Adrenal gland (tissue), 5 donors: ENCODE measurements around the gene EFNA3.

ENCODE experiments used
- CTCF ChIP-seq, 6 experiments: fragments of 450-650 bp in 4 of 6; fragments of 200-600 bp in 2 of 6; sonication (generic) in 1 of 6; IDR thresholded peaks; 1 replicate in 5 of 6; 2 replicates in 1 of 6; pipeline versions ENCODE4 v1.5.1 to v1.8.0; 2016 to 2021; ENCODE audit warnings: antibody characterized with exemption in 6 of 6, mild to moderate bottlenecking in 2 of 6, moderate library complexity in 1 of 6
- POLR2A ChIP-seq, 2 donors: fragments of 450-650 bp; IDR thresholded peaks; one replicate each; pipeline ENCODE4 v1.6.1; 2017; ENCODE audit warnings: antibody characterized with exemption in 2 of 2, mild to moderate bottlenecking in 2 of 2, moderate library complexity in 1 of 2
- donor health status: DM: no; HTN: no; CAD: no.

- no peak for TF ChIP-seq CTCF (IDR thresholded peaks at IDR 0.05)
- peak in 1 of 2 donors; percentile 70 for TF ChIP-seq POLR2A (IDR thresholded peaks at IDR 0.05)
Observed at GRCh38 chr1:155134880-155135414, 56.3 kb downstream of the EFNA3 start.
